ENCODE data around the gene ZNF615.
A peak's percentile ranks its signal among the peaks of the same experiment; 100 is the strongest.
"Not testable (repeated sequence)": the region's sequence is repeated elsewhere in the genome, so short reads cannot be mapped to it uniquely, and the experiment has no call there.

ZNF615 gene

DNA sequence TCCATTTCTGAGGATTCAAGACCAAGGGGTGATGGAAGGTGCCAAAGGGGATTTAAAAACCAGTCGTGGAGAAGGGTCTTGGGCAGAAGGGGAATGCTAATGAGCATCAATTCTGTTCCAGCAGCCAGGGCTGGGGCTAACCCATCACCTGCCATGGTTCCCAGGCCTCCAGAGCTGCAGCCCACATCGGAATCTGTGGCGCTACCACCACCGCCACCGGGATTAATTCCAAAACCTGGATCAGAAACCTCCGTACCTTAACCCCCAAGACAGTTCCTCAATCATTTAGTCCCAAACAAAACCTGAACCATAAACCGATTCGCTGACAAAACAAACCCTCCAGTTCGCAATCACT is 583 bp downstream of the ZNF615 start:
- H3K4me1 ChIP-seq (ENCODE audit: insufficient read depth, low read length), result no peaks in the 10 kb centered on the region
- peak overlapping the region; percentile 96 for H3K9ac ChIP-seq (ENCODE audit: low read depth, low read length)
- H3K36me3 ChIP-seq (ENCODE audit: insufficient read depth, low read length), result 0 out of 2 replicates have a peak, but pooled peaks cover 3% of the 10 kb centered on the region
- H3K9me3 ChIP-seq (ENCODE audit: control insufficient read depth, insufficient read depth, low read length), result no peaks in the 10 kb centered on the region; the same call in 1 of the 2 replicates

DNA sequence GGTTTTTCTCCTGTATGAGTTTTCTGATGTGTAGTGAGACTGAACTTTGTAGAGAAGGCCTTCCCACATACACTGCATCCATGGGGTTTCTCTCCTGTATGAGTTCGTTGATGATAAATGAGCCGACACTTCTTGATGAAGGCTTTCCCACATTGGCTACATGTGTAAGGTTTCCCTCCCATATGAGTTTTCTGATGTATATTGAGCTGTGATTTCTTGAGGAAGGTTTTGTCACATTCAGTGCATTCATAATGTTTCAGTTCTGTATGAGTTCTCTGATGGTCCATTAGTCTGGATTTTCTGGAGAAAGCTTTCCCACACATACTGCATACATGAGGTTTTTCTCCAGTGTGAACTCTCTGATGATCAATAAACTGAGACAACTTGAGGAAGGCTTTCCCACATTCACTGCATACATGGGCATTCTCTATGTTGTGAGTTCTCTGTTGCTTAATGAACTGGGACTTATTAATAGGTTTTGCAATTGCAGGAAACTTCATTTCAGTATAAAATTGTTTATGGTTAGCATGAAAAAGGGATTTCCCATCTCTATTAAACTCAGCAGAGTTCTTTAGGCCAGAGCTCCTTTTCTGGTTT is 13.9 kb downstream of the ZNF615 start:
- H3K9me3 ChIP-seq (ENCODE audit: control insufficient read depth, insufficient read depth, low read length), result peaks cover 39% of the 10 kb centered on the region
- H3K36me3 ChIP-seq (ENCODE audit: insufficient read depth, low read length), result peaks cover 21% of the 10 kb centered on the region; the same call in 1 of the 2 replicates

DNA sequence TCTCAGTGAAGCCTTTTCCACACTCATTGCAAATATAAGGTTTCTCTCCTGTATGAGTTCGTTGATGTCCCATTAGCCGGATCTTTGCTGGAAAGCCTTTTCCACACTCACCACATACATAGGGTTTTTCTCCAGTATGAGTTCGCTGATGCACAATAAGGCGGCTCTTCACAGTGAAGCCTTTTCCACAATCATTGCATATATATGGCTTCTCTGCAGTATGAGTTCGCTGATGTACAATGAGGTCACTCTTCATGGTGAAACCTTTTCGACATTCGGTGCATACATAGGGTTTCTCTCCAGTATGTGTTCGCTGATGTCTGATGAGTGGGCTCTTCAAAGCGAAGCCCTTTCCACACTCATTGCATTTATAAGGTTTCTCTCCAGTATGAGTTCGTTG is 14.6 kb downstream of the ZNF615 start:
- Histone ChIP-seq H3K9ac (ENCODE audit: low read depth, low read length) (no peak overlapping the region), H3K36me3 (ENCODE audit: insufficient read depth, low read length) (peaks cover 21% of the 10 kb centered on the region; the same call in 1 of the 2 replicates), H3K4me1 (ENCODE audit: insufficient read depth, low read length) (no peaks in the 10 kb centered on the region), H3K9me3 (ENCODE audit: control insufficient read depth, insufficient read depth, low read length) (peaks cover 43% of the 10 kb centered on the region)

More for the DNA sequence above, 13.9 kb downstream of the ZNF615 start:
- no peaks in the 10 kb centered on the region for H3K4me1 ChIP-seq (ENCODE audit: insufficient read depth, low read length)
- no peak overlapping the region for H3K9ac ChIP-seq (ENCODE audit: low read depth, low read length)

DNA sequence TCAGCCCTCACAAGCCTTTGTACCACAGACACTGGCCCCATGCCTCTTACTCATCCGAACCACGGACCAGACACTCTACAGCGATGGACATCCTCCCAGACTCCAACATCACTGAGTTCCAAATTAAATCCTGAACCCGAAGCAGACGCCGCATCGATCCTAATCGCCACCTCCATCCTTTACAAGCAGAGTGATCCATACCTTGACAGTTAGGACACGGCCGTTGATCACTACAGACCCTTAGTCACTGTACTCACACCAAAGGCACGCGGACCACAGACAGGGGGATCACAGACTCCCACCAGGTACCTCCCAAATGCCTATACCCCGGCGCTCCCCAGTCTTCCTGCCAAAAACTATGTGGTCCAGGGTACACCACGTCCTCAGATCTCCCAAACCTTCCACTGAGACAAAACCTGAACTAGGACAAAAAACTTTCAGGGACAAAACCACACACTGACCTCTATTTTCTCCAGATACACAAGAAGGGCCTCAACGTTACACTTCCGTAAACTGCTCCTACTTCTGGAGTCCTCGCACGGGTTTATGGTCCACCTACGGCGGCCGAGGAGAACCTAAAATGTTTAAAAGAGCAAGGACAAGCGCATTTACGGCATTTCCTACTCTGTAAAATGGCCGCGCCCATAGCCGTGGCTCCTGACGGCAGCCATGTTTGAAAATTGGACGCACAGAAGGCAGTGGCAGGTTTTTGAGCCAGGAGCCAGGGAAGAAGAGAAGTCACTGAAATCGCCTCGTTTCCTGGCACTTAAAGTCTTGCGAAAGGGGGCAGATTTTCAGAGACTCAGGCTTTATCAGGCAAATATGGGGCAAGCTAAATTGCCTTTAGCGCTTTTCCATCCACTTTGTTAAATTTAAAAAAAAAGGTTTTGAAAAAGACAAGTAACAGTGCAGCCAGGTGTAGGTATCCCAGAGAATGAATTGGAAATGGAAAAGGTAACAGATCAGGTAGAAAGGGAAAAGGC is 21.4 kb downstream of the ZNF615 start, which contains the start of gene ZNF350:
ZNF350 (minus strand) TSS at position 532 of the 983 bp plus-strand sequence. CDS start 12,480 bp downstream, outside the sequence.
- Histone ChIP-seq H3K4me1 (ENCODE audit: insufficient read depth, low read length) (no peaks in the 10 kb centered on the region), H3K9me3 (ENCODE audit: control insufficient read depth, insufficient read depth, low read length) (peaks cover 14% of the 10 kb centered on the region), H3K9ac (ENCODE audit: low read depth, low read length) (peak within 1 kb of the TSS; percentile 66), H3K36me3 (ENCODE audit: insufficient read depth, low read length) (no peaks in the 10 kb centered on the region)

DNA sequence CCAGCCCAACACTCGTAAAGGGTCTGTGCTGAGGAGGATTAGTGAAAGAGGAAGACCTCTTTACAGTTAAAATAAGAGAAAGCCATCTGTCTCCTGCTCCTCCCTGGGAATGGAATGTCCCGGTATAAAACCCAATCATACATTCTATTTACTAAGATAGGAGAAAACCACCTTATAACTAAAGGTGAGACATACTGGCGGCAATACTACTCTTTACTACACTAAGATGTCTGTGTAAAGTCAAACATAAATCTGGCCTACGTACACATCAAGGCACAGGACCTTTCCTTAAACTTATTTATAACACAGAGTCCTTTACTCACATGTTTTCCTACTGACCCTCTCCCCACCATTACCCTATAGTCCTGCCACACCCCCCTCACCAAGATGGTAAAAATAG is 24.6 kb downstream of the ZNF615 start:
- peaks cover 18% of the 10 kb centered on the region for H3K9me3 ChIP-seq (ENCODE audit: control insufficient read depth, insufficient read depth, low read length)
- no peak overlapping the region for H3K9ac ChIP-seq (ENCODE audit: low read depth, low read length)
- no peaks in the 10 kb centered on the region for H3K4me1 ChIP-seq (ENCODE audit: insufficient read depth, low read length)
- H3K36me3 ChIP-seq (ENCODE audit: insufficient read depth, low read length), result no peaks in the 10 kb centered on the region; the same call in 1 of the 2 replicates

DNA sequence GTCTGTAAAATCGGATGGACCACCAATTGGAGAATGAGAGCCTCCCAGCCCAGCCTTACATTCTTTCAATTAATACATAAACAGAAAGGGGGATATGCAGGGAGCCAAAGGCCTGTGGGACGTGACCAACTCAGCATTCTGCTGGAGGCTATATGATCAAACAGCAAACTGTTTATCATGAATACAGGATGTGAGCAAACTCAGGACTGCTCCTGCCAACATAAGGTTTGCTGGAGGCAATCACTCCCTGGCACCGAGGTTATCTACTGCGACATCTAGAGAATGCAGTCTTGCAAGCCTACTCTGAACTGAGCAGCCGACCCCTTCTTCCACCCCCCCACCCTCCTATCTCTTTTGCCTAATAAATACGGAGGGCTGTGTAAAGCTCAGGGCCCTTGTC is 27.1 kb downstream of the ZNF615 start:
- not testable (repeated sequence) for H3K4me1 ChIP-seq (ENCODE audit: insufficient read depth, low read length); H3K9ac ChIP-seq (ENCODE audit: low read depth, low read length); H3K36me3 ChIP-seq (ENCODE audit: insufficient read depth, low read length)
- peaks cover 14% of the 10 kb centered on the region for H3K9me3 ChIP-seq (ENCODE audit: control insufficient read depth, insufficient read depth, low read length)

DNA sequence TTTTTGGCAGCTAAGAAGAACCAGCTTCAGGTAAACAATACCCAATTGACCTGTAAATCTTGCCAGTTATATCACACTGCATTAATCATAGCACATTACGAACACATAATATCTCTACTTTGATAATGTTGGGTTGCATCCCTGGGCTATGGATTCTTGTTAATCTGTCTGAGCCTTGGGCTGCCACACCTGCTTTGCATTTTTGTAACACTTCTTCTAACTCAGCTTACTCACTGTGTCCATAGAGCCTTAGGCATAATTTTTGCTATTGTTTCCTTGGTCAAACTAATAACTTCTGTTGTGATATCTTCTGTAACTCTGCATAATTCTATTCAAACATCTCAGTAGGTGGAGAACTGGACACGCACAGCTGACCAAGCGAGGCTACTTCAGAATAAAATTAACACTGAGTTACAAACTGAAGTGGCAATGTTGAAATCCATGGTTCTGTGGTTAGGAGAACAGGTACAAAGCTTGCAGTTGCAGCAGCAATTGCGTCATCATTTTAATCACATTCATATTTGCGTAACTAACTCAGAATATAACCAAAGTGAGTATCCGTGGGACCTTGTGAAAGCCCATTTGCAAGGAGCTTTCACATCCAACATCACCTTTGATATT is 27.8 kb downstream of the ZNF615 start:
- Histone ChIP-seq H3K9me3 (ENCODE audit: control insufficient read depth, insufficient read depth, low read length) (peaks cover 18% of the 10 kb centered on the region), H3K9ac (ENCODE audit: low read depth, low read length) (no peak overlapping the region), H3K36me3 (ENCODE audit: insufficient read depth, low read length) (no peaks in the 10 kb centered on the region; the same call in 1 of the 2 replicates), H3K4me1 (ENCODE audit: insufficient read depth, low read length) (no peaks in the 10 kb centered on the region)

DNA sequence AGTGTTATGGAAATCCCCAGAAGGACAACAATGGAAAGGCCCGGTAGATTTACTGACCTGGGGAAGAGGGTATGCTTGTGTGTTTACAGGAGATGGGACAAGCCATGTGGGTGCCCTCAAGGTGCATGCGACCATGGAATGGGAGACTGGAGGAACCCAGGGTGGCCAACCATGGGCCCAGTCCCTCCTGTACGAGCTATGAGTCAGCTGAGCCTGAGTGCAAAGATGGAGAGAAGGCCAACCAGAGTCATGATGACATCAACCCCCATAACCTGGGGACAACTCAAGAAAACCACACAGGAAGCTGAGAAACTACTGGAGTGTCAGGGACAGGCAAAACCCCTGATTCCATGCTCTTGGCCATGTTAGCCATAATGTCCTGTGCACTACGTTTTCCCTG is 29.1 kb downstream of the ZNF615 start:
- Histone ChIP-seq H3K9me3 (ENCODE audit: control insufficient read depth, insufficient read depth, low read length) (peaks cover 20% of the 10 kb centered on the region), H3K36me3 (ENCODE audit: insufficient read depth, low read length) (no peaks in the 10 kb centered on the region; the same call in none of the 2 replicates), H3K4me1 (ENCODE audit: insufficient read depth, low read length) (no peaks in the 10 kb centered on the region), H3K9ac (ENCODE audit: low read depth, low read length) (no peak overlapping the region)

DNA sequence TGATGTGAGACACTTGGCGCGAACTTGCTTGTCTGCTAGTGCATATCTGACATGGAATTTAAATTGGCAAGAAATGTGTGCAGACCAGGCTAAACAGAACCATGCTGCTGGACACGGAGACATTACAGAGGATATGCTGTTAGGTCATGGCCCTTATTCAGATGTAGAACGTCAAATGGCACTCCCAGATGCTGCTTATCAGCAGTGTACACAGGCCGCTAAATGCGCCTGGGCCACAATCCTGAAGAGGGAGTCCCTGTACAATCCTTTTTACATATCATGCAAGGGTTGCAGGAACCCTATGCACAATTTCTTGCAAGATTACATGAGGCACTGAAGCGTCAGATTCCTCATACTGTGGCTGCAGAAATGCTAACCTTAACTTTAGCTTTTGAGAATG is 30.7 kb downstream of the ZNF615 start:
- H3K4me1 ChIP-seq (ENCODE audit: insufficient read depth, low read length), result no peaks in the 10 kb centered on the region
- no peak overlapping the region for H3K9ac ChIP-seq (ENCODE audit: low read depth, low read length)
- H3K9me3 ChIP-seq (ENCODE audit: control insufficient read depth, insufficient read depth, low read length), result peaks cover 28% of the 10 kb centered on the region
- H3K36me3 ChIP-seq (ENCODE audit: insufficient read depth, low read length), result peaks cover 3% of the 10 kb centered on the region

DNA sequence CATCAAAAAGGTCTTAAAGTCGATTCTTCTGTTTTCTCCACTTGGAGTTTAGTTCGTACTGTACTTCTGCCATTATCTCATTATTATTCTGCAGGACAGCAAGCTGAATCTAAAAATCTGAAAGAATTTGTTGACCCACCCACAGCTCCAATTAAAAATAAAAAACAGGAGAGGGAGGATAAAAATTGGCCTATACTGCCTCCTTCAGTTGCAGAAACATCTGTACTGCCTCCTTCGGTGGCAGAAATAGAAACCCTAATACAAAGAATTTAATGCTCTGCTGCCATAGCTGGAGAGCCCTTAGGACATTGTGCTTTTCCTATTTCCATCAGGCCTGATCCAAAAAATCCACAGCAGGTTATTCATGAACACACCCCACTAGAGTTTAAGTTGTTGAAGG is 31.2 kb downstream of the ZNF615 start:
- Histone ChIP-seq H3K4me1 (ENCODE audit: insufficient read depth, low read length) (no peaks in the 10 kb centered on the region), H3K9me3 (ENCODE audit: control insufficient read depth, insufficient read depth, low read length) (peaks cover 30% of the 10 kb centered on the region)

DNA sequence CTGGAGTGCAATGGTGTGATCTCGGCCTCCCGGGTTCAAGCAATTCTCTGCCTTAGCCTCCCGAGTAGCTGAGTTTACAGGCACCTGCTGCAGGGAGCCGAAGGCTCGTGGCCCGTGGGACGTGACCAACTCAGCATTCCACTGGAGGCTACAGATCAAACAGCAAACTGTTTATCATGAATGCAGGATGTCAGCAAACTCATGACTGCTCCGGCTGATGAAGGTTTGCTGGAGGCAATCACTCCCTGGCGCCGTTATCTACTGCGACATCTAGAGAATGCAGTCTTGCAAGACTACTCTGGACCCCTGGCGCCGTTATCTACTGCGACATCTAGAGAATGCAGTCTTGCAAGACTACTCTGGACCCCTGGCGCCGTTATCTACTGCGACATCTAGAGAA is 32.2 kb downstream of the ZNF615 start:
- peaks cover 35% of the 10 kb centered on the region for H3K9me3 ChIP-seq (ENCODE audit: control insufficient read depth, insufficient read depth, low read length)
- not testable (repeated sequence) for H3K36me3 ChIP-seq (ENCODE audit: insufficient read depth, low read length); H3K9ac ChIP-seq (ENCODE audit: low read depth, low read length); H3K4me1 ChIP-seq (ENCODE audit: insufficient read depth, low read length)

More for the DNA sequence above, 31.2 kb downstream of the ZNF615 start:
- Histone ChIP-seq H3K36me3 (ENCODE audit: insufficient read depth, low read length) (peaks cover 3% of the 10 kb centered on the region), H3K9ac (ENCODE audit: low read depth, low read length) (no peak overlapping the region)

DNA sequence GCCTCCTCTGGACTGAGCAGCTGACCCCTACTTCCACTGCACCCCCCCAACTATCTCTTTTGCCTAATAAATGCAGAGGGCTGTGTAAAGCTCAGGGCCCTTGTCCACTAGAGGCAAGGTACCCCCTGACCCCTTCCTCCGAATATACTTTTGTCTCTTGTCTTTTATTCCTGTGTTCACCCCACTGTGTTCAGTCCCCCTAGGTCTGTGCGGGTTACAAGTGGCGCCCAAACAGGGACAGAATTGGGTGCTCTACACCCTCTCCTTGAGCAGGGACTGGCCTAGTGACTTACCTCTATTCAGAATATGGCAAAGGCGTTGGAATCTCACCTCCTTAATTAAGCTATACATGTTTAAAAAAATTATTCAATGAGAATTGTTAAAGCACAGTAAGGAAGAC is 36.4 kb downstream of the ZNF615 start:
- H3K9ac ChIP-seq (ENCODE audit: low read depth, low read length), result no peak overlapping the region
- H3K4me1 ChIP-seq (ENCODE audit: insufficient read depth, low read length), result no peaks in the 10 kb centered on the region
- H3K9me3 ChIP-seq (ENCODE audit: control insufficient read depth, insufficient read depth, low read length), result peaks cover 38% of the 10 kb centered on the region
- H3K36me3 ChIP-seq (ENCODE audit: insufficient read depth, low read length), result peaks cover 6% of the 10 kb centered on the region

DNA sequence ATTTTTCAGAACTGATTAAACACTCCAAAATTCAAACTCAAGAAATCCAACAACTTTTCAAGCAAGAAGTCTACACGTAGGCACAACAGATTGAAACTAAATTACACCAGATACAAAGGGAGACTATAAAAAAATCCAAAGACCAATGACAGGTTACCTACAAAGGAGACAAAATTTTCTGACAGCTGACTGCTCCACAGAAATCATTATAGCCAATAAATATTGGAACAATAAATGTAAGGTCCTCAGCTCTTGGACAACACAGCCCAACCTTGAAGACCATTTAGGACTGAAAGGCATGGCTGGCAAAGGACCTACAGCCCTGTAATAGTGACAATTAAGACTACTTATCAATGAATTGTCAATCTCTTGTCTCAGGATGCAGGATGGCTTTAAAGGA is 37.3 kb downstream of the ZNF615 start:
- peaks cover 39% of the 10 kb centered on the region for H3K9me3 ChIP-seq (ENCODE audit: control insufficient read depth, insufficient read depth, low read length)
- no peaks in the 10 kb centered on the region for H3K4me1 ChIP-seq (ENCODE audit: insufficient read depth, low read length)
- no peak overlapping the region for H3K9ac ChIP-seq (ENCODE audit: low read depth, low read length)
- peaks cover 9% of the 10 kb centered on the region for H3K36me3 ChIP-seq (ENCODE audit: insufficient read depth, low read length)

DNA sequence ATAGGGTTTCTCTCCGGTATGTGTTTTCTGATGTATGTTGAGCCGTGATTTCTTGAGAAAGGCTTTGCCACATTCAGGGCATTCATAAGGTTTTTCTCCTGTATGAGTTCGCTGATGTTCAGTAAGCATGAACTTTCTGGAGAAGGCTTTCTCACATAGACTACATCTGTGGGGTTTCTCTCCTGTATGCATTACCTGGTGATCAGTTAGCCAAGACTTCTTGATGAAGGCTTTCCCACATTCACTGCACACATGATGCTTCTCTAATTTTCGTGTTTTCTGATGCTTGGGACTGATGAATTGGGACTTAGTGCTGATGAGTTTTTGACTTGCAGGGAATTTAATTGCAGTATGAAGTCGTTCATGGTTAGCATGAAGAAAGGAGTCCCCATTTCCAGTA is 42.4 kb downstream of the ZNF615 start:
- Histone ChIP-seq H3K9me3 (ENCODE audit: control insufficient read depth, insufficient read depth, low read length) (peaks cover 10% of the 10 kb centered on the region), H3K36me3 (ENCODE audit: insufficient read depth, low read length) (peaks cover 15% of the 10 kb centered on the region; the same call in 1 of the 2 replicates), H3K4me1 (ENCODE audit: insufficient read depth, low read length) (no peaks in the 10 kb centered on the region), H3K9ac (ENCODE audit: low read depth, low read length) (no peak overlapping the region)
